Activated T-helper 2 cell treated with anti-CD3 and anti-CD28 coated beads, Interferon-gamma antibody, Interleukin-2, Interleukin-4, amounts not matched to agents 10 μg/mL and 5 μg/mL and 100 μg/mL, durations not matched to agents 14 hours and 24 hours and 36 hours (primary cell): ENCODE results near the gene S100A13. TPM values are rescaled to one million over a fixed set of nuclear protein-coding genes. Genes with fewer than 3 reads are reported as not detected.

ENCODE experiments used
- DNase-seq: peaks from one replicate; pipeline ENCODE4 v3.0.0; 2021; ENCODE audit warnings: low spot score
- H3K27ac Mint-ChIP-seq: one replicate; pipeline ENCODE4 v1.8.0; 2021; ENCODE audit warnings: mixed read lengths
- H3K27me3 Mint-ChIP-seq: one replicate; pipeline ENCODE4 v1.8.0; 2021; ENCODE audit warnings: low read depth, mixed read lengths
- H3K36me3 Mint-ChIP-seq: one replicate; pipeline ENCODE4 v1.8.0; 2021; ENCODE audit warnings: low read depth, mixed read lengths
- H3K4me1 Mint-ChIP-seq: one replicate; pipeline ENCODE4 v1.8.0; 2021; ENCODE audit warnings: low read depth, mixed read lengths
- H3K4me3 Mint-ChIP-seq: one replicate; pipeline ENCODE4 v1.8.0; 2021; ENCODE audit warnings: low read depth, mild to moderate bottlenecking, moderate library complexity, mixed read lengths
- H3K9me3 Mint-ChIP-seq: one replicate; pipeline ENCODE4 v1.8.0; 2021; ENCODE audit warnings: mixed read lengths
- intact Hi-C: fragments of 100-400 bp; cut with micrococcal nuclease; formaldehyde crosslinking; loops from one replicate; pipeline ENCODE4 v1.15.1; 2023
- total RNA-seq: library from RNA; stranded (reverse); gene quantifications from 2 replicates; pipeline ENCODE4 v1.2.3, GENCODE V29; 2022

S100A13 gene
- total RNA-seq, 1 donor from 2014 or later = 3.9 TPM

DNA sequence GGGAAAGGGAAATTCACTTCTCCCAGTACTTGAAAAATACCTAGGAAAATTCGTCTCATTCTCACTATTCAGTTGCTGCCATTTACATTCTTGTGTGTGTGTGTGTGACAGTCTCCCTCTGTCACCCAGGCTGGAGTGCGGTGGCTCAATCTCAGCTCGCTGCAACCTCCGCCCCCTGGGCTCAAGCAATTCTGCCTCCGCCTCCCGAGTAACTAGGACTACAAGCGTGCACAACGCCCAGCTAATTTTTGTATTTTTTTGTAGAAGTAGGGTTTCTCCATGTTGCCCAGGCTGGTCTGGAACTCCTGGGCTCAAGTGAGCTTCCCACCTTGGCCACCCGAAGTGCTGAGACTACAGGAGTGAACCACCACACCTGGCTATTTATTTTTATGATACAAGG lies 32.4 kb upstream of the S100A13 start:
- Mint-ChIP-seq H3K4me1 (peaks cover 12% of the 10 kb centered on the region), H3K27me3 (no peaks in the 10 kb centered on the region), H3K36me3 (peaks cover 37% of the 10 kb centered on the region), H3K27ac (peak overlapping the region; percentile 42), H3K4me3 (peak overlapping the region; percentile 96), H3K9me3 (no peaks in the 10 kb centered on the region)
- intact Hi-C loops = no loop called here
- no peak for DNase-seq

DNA sequence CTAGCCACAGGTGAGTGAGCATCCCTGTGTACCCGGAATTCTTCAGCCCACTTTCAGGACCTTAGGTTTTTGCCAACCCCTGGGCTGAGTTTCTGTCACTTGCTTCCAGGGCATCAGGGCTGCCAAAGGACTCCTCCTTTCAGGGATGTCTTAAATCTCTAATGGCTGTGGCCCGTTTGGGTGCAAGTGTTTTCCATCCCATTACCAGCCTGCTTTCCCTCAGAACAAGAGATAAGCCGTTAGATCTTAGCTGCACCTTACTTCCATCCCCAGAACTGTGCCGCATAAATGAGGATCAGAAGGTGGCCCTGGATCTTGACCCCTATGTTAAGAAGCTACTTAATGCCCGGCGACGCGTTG lies 31.9 kb upstream of the S100A13 start:
- peaks cover 32% of the 10 kb centered on the region for H3K36me3 Mint-ChIP-seq
- DNase-seq = no peak
- H3K4me3 Mint-ChIP-seq = peak overlapping the region; percentile 96
- peak overlapping the region; percentile 70 for H3K27ac Mint-ChIP-seq
- H3K4me1 Mint-ChIP-seq = peaks cover 12% of the 10 kb centered on the region
- intact Hi-C loops = no loop called here
- H3K9me3 Mint-ChIP-seq = no peaks in the 10 kb centered on the region
- H3K27me3 Mint-ChIP-seq = no peaks in the 10 kb centered on the region

- peak; percentile 90 for DNase-seq
- Mint-ChIP-seq H3K27me3 (no peaks in the 10 kb centered on the region), H3K4me3 (peak within 1 kb of the TSS; percentile 96), H3K36me3 (peaks cover 27% of the 10 kb centered on the region), H3K4me1 (peaks cover 12% of the 10 kb centered on the region), H3K27ac (peak within 1 kb of the TSS; percentile 70), H3K9me3 (no peaks in the 10 kb centered on the region)
- intact Hi-C loops = loop anchor here (1.0 kb wide), 2 partner anchors 13 to 25 kb away; no protein-coding TSS in a partner anchor
Observed at GRCh38 chr1:153658400-153659174, 31.3 kb upstream of the S100A13 start, which contains the start of gene SNAPIN. TSS of gene SNAPIN (plus strand) at chr1:153658703. CDS start at chr1:153658744, 41 bp downstream.

DNA sequence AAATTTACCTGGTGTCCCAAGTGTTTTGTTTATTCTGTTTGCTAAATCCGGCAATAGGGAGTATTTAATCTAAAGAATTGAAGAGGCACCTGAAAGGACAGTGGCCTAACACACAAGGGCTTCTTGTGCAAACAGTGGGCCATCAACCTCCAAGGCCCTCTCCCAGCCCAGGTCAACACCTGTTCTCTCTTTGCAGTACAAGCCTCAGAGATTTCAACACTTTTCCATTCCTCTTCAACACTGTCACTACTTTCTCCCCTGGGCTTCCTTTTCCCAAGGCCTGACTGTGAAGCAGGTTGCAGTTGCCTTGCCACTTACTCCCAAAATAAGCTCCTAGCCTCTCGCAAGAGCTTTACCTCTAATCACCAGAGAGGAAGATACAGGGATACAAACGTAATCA lies 28.0 kb upstream of the S100A13 start:
- H3K4me1 Mint-ChIP-seq = peaks cover 12% of the 10 kb centered on the region
- no peak for DNase-seq
- intact Hi-C loops = no loop called here
- no peak overlapping the region for H3K4me3 Mint-ChIP-seq
- no peaks in the 10 kb centered on the region for H3K36me3 Mint-ChIP-seq
- H3K9me3 Mint-ChIP-seq = no peaks in the 10 kb centered on the region
- H3K27me3 Mint-ChIP-seq = no peaks in the 10 kb centered on the region
- H3K27ac Mint-ChIP-seq = no peak overlapping the region

DNA sequence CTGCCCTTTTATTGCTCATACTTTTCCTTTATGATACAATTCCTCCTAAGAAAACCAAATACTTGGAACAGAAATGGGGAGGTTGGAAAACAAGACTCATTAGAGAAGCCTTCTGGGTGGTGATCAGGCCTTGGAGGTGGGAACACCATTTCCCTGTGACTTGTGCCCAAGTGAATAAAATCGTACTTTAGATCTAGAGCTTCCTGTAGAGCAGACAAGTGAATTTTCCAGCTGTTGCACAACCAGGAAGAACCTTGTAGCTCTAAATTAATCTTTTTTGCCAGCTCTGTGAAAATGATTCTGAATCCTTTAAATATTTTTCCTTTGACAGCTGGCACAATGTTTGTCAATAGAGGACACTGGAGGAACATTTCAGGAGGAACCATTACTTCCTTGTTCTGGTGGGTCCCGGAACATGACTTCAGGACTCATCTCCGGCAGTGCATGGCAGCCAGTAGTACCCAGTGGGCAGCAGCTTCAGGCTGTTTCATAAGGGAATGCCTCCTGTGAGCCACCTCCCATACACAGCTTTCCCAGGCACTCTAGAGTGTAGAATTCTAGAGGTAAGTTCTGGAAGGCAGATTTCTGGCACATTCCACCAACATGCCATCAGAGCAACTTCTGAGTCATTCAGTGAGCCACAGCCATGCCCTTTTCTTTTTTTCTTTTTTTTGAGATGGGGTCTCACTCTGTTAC lies 25.6 kb upstream of the S100A13 start:
- no peak overlapping the region for H3K27ac Mint-ChIP-seq
- DNase-seq = no peak
- peaks cover 5% of the 10 kb centered on the region for H3K4me1 Mint-ChIP-seq
- no peak overlapping the region for H3K4me3 Mint-ChIP-seq
- intact Hi-C loops = no loop called here
- H3K36me3 Mint-ChIP-seq = peaks cover under 1% of the 10 kb centered on the region
- H3K27me3 Mint-ChIP-seq = no peaks in the 10 kb centered on the region
- H3K9me3 Mint-ChIP-seq = no peaks in the 10 kb centered on the region

GRCh38 chr1:153651771-153652170 lies 24.5 kb upstream of the S100A13 start:
- DNase-seq = no peak
- Mint-ChIP-seq H3K27ac (no peak overlapping the region), H3K4me1 (peaks cover 3% of the 10 kb centered on the region), H3K27me3 (no peaks in the 10 kb centered on the region), H3K9me3 (no peaks in the 10 kb centered on the region), H3K4me3 (no peak overlapping the region), H3K36me3 (peaks cover 8% of the 10 kb centered on the region)
- intact Hi-C loops = no loop called here

- Mint-ChIP-seq H3K4me3 (no peak overlapping the region), H3K27ac (no peak overlapping the region), H3K27me3 (no peaks in the 10 kb centered on the region), H3K9me3 (no peaks in the 10 kb centered on the region), H3K36me3 (peaks cover 27% of the 10 kb centered on the region), H3K4me1 (peaks cover 8% of the 10 kb centered on the region)
- intact Hi-C loops = no loop called here
- no peak for DNase-seq
Observed at GRCh38 chr1:153649863-153650235, 22.5 kb upstream of the S100A13 start.

DNA sequence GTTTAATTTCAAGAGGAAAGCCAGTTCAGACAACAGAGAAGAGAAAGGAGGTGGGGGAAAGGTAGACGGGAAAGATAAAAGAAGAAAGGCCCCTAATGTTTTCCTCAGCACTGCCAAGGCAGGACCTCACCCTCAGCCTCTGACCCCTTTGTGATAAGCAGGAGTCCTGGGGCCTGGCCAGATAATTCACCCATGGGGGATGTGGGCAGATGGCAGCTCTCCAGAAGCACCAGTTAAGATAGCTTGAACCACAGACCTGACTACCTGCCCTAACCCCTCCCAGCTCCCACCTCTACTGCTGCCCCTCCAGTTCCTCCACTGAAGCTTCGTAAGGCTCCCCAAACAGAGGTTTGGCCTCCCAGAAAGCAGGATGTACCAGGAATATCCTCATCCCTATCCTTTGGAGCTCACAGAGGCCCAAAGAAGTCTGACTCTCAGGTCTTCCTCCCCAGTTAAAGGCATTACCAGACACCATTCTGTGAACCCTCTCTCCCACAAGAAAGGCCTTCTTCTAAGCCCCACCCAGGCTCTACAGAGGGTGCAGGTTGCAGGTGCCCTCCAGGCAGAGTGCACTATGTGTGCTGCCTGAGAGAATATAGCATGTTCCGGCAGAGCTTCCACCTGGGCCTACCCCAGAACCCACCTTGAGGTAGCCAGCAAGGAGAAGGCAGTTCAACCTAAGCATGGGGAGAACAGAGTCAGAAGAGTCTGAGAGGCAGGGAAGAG lies 22.0 kb upstream of the S100A13 start:
- Mint-ChIP-seq H3K4me3 (no peak overlapping the region), H3K9me3 (no peaks in the 10 kb centered on the region), H3K27me3 (no peaks in the 10 kb centered on the region), H3K36me3 (peaks cover 32% of the 10 kb centered on the region), H3K27ac (no peak overlapping the region), H3K4me1 (peaks cover 8% of the 10 kb centered on the region)
- intact Hi-C loops = no loop called here
- DNase-seq = no peak

GRCh38 chr1:153648000-153648643 lies 20.8 kb upstream of the S100A13 start:
- no peak overlapping the region for H3K27ac Mint-ChIP-seq
- intact Hi-C loops = no loop called here
- H3K36me3 Mint-ChIP-seq = peaks cover 44% of the 10 kb centered on the region
- H3K9me3 Mint-ChIP-seq = no peaks in the 10 kb centered on the region
- no peak for DNase-seq
- peaks cover 13% of the 10 kb centered on the region for H3K4me1 Mint-ChIP-seq
- H3K27me3 Mint-ChIP-seq = no peaks in the 10 kb centered on the region
- no peak overlapping the region for H3K4me3 Mint-ChIP-seq

GRCh38 chr1:153647346-153647714 lies 20.0 kb upstream of the S100A13 start:
- no peaks in the 10 kb centered on the region for H3K27me3 Mint-ChIP-seq
- no peak overlapping the region for H3K4me3 Mint-ChIP-seq
- no peak overlapping the region for H3K27ac Mint-ChIP-seq
- H3K9me3 Mint-ChIP-seq = no peaks in the 10 kb centered on the region
- H3K4me1 Mint-ChIP-seq = peaks cover 16% of the 10 kb centered on the region
- no peak for DNase-seq
- H3K36me3 Mint-ChIP-seq = peaks cover 48% of the 10 kb centered on the region
- intact Hi-C loops = no loop called here

DNA sequence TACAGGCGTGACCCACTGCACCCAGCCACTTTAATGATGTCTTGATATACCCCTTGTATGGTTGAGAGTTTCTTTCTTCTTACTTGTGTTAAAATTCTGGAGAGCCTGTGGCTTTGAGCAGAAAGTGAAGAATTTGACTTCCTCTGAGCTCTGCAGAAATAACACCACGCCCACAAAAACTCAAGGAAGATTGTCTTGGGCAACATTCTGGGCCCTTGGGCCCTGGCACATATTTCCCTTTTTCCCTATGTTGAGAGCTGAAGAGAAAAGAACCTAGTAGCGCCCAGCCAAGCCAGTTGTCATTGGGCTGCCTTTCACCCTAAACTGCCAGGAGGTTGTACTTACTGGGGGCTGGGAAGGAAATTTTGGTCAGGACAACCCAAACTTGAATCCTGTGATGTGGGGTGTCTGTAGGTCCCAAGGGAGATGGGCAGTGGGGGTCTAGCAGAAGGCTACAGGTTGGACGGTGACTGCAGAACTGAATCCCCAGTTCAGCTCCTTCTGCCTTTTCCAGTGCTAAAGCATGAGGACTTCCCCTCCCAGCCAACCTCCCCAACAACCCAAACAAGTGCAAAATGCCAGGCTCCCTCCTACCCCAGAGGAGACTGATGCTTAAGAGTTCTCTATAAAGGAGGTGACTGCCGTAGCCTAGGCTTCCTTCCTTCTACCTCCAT lies 19.5 kb upstream of the S100A13 start:
- no peak for DNase-seq
- Mint-ChIP-seq H3K4me1 (peaks cover 17% of the 10 kb centered on the region), H3K9me3 (no peaks in the 10 kb centered on the region), H3K36me3 (peaks cover 52% of the 10 kb centered on the region), H3K27ac (no peak overlapping the region), H3K4me3 (no peak overlapping the region), H3K27me3 (no peaks in the 10 kb centered on the region)
- intact Hi-C loops = no loop called here

DNA sequence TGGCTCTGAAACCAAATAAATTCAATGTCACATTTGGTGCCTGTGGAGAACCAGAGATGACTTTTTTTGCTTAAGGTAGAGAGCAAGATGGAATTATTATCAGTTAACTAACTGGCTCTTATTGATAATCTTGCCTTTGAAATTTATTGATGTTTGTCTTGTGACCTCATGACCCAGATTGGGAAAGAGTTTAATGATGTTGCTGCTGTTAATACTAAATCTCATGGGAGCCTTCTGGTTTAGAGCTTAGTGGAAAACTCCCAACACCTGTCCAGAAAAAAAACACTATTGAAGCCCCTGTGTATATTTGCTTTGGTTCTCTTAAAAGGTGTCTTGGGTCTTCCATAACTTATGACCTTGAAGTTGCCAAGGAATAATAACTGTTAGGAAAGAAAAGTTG lies 16.5 kb upstream of the S100A13 start:
- H3K36me3 Mint-ChIP-seq = peaks cover 74% of the 10 kb centered on the region
- H3K4me3 Mint-ChIP-seq = no peak overlapping the region
- DNase-seq = no peak
- intact Hi-C loops = no loop called here
- H3K27ac Mint-ChIP-seq = no peak overlapping the region
- H3K27me3 Mint-ChIP-seq = no peaks in the 10 kb centered on the region
- H3K4me1 Mint-ChIP-seq = peaks cover 18% of the 10 kb centered on the region
- no peaks in the 10 kb centered on the region for H3K9me3 Mint-ChIP-seq
